ENCODE measurements around the gene HES6. TPM values are rescaled to one million over a fixed set of nuclear protein-coding genes. Genes with fewer than 3 reads are reported as not detected.
A peak's percentile ranks its signal among the peaks of the same experiment; 100 is the strongest.
"Not testable (repeated sequence)": the region's sequence is repeated elsewhere in the genome, so short reads cannot be mapped to it uniquely, and the experiment has no call there.

Gene HES6
- polyA plus RNA-seq, 3 donors: 3.6 to 4.5 (median 4.2) TPM

- DNase-seq (ENCODE audit: low read depth in 3 of 3, low spot score in 2 of 3): no peak
Observed at GRCh38 chr2:238274152-238274865, 34.5 kb upstream of the HES6 start.

GRCh38 chr2:238273433-238273832, 33.6 kb upstream of the HES6 start:
- DNase-seq (ENCODE audit: low read depth in 3 of 3, low spot score in 2 of 3): not testable (repeated sequence)

GRCh38 chr2:238272156-238272555, 32.3 kb upstream of the HES6 start:
- no peak for DNase-seq (ENCODE audit: low read depth in 3 of 3, low spot score in 2 of 3)

DNA sequence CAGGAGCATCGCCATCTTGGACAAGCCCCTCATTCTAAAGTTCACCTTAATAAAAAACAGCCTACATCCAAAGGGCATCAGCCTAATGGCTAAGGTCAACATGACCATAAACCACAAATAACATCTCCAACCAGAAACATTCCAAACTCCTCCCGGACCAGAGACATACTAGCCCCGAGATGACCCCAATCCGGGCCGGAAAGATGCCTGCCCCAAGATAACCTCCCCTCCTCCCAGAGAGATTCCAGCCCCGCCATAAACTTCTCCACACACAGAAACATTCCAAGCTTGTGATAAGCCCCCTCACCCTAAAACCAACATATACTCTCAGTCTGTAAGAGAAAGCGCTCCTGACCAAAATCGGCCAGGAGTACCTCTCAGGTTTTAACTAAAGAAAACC, 31.8 kb upstream of the HES6 start:
- DNase-seq (ENCODE audit: low read depth in 3 of 3, low spot score in 2 of 3): not testable (repeated sequence)

DNA sequence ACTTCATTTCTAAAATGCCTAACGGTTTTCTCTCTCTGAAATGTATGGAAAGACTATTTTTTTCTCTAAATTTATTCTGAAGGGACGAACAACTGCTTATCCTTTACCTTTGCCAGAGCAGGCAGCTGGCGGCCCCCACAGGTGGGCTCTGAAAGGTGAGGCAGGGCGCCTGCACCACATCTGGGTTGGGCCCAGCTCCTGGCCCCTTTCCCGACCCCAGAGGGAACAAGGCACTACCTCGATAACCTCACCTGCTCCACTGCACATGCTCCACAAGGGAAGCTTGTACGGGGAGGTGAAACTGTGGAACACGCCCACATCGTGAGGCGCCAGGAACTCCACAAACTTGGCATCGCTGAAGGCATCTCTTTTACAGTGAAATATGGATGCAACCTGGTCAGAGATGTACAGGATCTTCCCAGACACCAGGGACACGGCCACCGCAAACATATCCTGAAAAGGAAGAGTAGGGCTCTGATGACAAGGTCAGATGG, 31.3 kb upstream of the HES6 start:
- no peak for DNase-seq (ENCODE audit: low read depth in 3 of 3, low spot score in 2 of 3)

- no peak for DNase-seq (ENCODE audit: low read depth in 3 of 3, low spot score in 2 of 3)
Observed at GRCh38 chr2:238270606-238271005, 30.8 kb upstream of the HES6 start.

GRCh38 chr2:238269741-238270140, 29.9 kb upstream of the HES6 start:
- DNase-seq (ENCODE audit: low read depth in 3 of 3, low spot score in 2 of 3): no peak

DNA sequence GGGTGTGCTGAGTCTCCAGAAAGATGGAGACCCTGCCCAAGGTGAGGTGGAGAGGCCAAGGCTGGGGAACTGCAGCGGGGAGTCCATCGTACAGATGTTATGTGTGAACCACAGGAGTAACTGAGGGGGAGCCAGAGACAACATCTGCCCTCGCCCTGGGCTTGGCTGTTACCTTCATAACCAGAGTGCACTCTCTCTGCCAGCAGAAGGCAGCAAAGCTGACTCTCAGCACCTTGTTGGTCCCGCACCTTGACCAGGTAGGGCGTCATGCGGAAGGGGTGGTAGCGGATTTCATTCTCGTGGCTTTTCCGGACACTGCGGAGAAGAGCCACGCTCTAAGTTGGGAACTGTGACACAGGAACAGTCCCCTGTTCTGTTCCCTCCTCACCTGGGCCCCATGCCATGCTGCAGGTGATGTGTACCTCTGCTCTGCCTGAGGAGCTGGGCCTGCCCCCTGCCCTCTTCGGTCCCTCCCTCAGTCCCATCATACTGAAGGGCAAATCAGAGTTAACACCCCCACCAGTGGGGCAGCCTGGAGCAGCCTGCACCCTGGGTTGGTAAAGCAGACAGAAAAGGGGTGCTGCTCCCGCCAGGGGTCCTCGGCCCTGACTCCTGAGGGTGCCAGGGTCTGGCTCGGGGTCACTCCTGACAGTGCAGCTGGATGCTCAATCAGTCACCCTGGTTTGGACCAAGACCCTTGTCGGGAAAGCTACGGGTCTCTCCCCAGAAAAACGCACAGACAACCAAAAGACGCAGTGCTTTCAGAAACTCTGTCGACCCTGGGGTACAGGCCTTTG, 28.2 kb upstream of the HES6 start:
- no peak for DNase-seq (ENCODE audit: low read depth in 3 of 3, low spot score in 2 of 3)

DNA sequence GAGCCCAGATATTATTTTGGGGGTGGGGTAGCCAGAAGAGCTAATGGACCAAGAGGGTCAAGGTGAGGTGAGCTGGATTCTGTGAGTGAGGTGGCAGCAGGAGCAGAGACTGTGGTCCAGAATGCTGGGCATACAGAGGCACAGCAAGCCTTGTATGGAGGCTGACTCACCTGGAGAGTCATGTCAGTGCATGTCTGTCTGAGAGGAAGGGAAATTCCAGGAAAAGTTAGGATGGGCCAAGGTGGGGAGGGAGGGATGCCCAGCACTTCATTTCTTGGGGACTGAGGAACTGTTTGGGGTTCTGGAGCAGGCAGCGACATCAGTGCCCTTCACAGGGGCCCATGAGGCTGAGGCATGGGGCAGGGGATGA, 27.5 kb upstream of the HES6 start:
- no peak for DNase-seq (ENCODE audit: low read depth in 3 of 3, low spot score in 2 of 3)

DNA sequence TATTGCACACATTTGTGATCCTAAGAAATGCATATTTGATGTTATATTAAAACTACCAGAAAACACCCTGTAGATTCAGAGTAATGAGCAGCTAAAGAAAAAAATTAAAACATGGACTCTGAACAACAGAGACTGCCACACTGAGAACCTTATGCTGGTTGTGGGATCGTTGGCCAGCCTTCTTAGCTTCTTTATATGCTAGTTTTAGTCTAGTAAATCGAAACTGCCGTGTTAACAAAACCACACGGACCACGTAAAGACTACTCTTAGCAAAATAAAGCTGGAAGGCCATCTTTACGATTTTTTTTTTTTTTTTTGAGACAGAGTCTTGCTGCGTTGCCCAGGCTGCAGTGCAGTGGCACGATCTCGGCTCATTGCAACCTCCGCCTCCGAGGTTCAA, 25.8 kb upstream of the HES6 start:
- DNase-seq (ENCODE audit: low read depth in 3 of 3, low spot score in 2 of 3): no peak

- no peak for DNase-seq (ENCODE audit: low read depth in 3 of 3, low spot score in 2 of 3)
Observed at GRCh38 chr2:238264072-238264460, 24.2 kb upstream of the HES6 start.

DNA sequence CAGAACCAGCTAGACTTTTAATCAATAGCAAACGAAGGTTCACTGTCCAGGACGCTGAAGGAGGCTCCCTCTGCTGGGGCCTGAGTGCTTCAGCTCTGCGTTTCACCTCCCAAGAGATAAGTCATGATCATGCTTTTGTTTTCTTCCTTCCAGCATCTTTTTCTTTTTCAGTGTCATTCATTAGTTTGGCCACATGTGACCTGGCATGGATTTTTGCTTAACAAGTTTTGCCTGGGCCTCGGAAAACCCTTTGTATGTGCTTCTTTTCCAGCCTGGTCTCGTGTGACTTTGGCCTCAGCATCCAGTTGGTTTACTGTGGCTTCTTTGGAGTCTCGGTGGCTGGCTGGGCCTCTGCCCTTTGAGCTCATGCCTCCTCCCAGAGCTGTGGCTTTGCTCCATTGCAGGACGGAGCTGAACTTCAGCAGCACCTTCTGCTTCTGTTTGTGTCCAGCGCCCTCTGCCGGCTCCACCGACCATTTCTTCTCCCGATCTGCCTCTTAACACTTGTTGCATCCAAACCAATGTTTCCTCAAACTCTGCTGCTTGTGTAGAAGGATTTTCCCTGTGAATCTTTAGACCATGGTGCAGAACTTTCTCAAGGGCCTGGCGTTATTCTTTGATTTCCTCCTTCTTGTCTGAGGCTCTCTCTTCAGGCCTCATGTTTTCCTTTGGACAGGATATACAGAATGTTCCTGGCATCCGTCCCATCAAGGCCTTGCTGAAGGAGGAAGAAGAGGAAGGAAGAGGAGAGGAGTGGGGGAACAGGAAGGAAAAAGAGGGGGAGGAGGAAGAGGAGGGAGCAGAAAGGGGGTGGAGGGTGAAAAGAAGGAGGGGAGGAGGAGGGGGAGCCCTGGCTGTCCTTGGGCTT, 23.6 kb upstream of the HES6 start:
- peak in 2 of 3 donors; percentile 77 for DNase-seq (ENCODE audit: low read depth in 3 of 3, low spot score in 2 of 3)

DNA sequence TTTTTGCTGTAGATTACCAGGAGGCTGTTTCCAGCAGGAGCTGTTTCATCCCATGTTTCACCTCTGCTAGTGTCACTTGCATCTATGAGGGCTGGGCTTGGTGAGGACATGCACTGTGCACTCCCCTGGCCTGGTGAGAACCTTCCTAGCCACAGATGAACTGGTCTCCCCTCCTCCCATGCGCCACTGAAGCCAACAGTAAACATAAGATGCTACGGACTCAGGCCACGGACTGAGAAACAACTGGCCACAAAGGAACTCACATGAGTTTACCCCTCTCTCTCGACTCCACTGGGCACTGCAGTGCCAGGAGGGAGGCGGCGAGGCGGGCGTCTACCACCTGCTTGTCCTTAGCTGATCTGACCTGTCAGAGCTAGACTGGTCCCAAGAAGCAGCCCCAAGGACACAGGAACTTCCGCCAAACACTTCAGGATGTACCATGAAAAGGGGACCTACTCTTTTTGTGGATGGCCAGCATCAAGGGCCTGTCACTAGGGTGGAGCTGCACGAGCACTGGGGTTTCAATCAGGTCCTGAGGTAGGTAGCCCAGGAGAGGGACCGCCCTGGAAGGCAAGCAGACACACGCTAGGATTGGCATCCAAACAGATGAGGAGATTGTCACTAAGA, 22.8 kb upstream of the HES6 start:
- DNase-seq (ENCODE audit: low read depth in 3 of 3, low spot score in 2 of 3): no peak

DNA sequence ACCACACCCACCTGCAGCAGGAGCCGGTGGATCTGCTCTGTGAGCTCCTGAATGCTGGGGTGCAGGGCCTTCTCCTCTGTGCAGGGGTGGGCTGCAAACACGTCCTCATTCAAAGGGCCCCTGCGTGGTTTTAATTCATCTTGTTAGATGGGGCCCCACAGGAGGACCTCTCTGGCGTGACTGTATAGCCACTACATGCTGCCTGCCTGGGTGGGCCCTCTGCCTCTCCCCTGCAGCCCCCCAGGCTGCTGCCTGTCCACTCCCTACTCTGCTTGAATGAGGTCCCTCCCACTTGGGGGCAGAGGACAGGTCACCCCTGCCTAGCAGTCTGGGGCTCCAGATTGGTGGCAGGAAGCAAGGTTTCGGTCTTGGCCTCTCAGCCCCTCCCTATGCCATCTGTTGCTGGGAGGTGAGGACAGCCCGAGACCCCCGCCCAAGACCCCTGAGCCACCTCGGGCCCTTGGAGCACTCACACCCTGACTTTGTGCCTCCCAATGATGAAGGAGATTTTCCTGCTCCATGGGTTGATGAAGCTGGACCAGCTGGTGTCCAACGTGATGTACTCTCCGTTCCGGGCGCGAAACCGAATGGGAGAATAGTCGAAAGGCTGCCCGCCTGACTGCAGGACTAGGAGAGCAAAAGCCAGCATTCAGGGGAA, 22.0 kb upstream of the HES6 start:
- no peak for DNase-seq (ENCODE audit: low read depth in 3 of 3, low spot score in 2 of 3)

DNA sequence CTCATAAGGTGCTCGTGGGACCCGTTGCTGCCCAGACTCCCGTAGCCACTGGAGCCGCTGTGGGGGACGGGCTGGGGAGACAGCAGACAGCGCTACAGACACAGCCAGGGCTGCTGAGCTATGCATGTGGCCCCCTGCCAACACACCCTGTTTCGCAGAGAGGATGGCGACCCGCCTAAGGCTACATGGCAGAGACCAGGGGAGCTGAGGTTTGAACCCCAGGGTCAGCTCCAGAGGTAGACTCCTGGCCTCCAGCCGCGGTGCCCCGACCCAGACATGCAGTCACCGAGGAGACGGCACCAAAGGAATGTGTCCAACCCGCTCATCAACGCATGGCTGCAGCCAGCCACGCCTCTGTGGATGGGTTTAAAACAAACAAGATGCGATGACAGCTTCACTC, 21.0 kb upstream of the HES6 start:
- no peak for DNase-seq (ENCODE audit: low read depth in 3 of 3, low spot score in 2 of 3)

DNA sequence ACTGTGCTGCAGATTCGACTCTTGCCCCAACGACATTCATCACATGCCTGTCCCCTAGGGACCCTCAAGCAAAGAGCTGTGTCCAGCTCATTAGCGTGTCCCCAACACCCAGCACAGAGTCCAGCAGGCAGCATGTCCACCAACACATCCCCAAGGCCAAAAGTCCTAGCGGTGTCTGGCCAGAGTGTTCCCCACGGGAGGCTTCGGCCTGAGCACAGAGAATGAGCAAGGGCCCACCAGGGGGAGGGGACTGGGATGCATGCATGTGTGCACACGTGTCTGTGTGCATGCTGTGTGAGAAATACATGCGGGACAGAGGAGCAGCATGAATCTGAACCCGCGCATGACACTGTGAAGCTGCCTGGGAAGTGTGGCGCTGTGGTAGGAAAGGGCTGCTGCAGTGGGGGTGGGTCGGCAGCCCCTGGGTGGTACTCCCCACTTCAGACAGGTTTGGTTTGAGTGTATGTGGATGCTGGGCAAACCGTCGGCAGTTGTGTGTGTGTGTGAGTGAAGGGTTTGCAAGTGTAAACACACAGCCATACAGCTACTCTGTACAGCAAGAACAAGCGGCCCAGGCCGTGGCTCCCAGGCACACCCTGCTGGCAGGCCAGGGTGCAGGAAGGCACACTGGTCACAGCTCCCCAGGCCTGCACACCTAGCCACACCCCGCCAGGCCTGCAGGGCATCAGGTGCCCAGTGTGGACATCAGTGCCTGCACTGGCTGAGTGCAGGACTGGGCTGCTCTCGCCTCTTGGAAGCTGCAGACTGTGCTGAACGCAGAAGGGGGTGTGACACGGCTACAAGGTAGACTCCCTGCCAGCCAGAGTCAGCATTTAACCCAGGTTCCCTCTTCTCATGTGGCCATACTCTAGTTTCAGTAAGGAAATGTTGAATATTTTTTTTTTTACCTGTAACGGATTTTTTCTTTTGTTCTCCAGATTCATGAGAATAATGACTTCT, 19.5 kb upstream of the HES6 start:
- no peak for DNase-seq (ENCODE audit: low read depth in 3 of 3, low spot score in 2 of 3)

DNA sequence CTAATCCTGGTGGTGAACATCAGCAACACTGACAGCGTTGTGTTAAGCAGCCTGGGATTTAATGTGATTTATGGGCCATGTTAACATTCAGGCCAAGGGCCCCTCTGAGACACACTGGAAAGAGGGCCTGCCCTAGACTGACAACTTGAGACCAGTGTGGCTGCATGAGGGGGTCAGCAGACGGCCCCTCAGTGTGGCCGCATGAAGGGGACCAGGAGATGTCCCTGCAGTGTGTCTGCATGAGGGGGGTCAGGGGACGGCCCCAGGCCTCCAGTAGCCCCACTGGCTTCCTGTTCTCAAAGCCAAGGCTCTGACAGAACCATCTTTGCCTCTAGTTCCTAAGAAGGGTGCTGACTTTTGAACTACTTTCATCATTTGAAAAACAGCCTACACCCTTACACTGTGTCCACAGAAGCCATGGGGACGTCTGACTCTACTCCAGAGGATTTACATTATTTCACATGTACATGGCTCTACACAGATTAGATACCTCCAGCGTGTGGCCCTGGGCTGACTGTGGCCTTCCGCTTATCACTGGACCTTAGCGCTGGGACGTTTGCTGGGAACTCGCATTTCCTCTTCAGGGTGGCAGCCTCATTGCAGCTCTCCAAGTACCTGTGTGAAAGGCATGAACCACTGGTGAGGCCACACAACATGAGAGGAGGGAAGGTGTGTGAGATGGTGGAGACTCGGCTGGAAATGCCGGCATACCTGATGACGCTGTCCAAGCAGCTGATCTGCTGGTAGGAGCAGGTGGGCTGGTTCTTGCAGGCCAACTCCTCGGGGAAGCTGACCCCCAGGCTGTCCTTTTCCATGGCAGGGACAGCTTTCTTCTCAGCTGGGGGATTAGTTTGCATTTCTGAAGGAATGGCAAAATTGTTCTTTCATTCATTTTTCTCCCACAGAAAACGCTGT, 18.2 kb upstream of the HES6 start:
- no peak for DNase-seq (ENCODE audit: low read depth in 3 of 3, low spot score in 2 of 3)

- peak in 1 of 3 donors; percentile 65 for DNase-seq (ENCODE audit: low read depth in 3 of 3, low spot score in 2 of 3)
Observed at GRCh38 chr2:238256594-238257104, 16.8 kb upstream of the HES6 start.
